Ascending aorta (tissue), 2 donors: ENCODE measurements around the gene CAVIN3. TPM values are rescaled to one million over a fixed set of nuclear protein-coding genes. Genes with fewer than 3 reads are reported as not detected.

Experiments
- DNase-seq, 2 donors: peaks; one replicate each; pipeline ENCODE4 v3.0.0-alpha.2; 2019; ENCODE audit warnings: low spot score in 2 of 2
- H3K27ac ChIP-seq, 2 donors: fragments of 200-600 bp; sonication (generic); one replicate each; pipeline ENCODE4 v1.5.1; 2016 to 2017; ENCODE audit warnings: mild to moderate bottlenecking in 1 of 2
- H3K27me3 ChIP-seq: fragments of 200-600 bp; sonication (generic); one replicate; pipeline ENCODE4 v1.5.1; 2017
- H3K36me3 ChIP-seq, 2 donors: fragments of 200-600 bp; sonication (generic); one replicate each; pipeline ENCODE4 v1.5.1; 2016
- H3K4me1 ChIP-seq, 2 donors: fragments of 200-600 bp; sonication (generic); one replicate each; pipeline ENCODE4 v1.5.1; 2016 to 2017; ENCODE audit warnings: mild to moderate bottlenecking in 1 of 2
- H3K4me3 ChIP-seq, 2 donors: fragments of 200-600 bp; sonication (generic); one replicate each; pipeline ENCODE4 v1.5.1; 2016 to 2017; ENCODE audit warnings: mild to moderate bottlenecking in 1 of 2
- H3K9me3 ChIP-seq, 2 donors: fragments of 200-600 bp; sonication (generic); one replicate each; pipeline ENCODE4 v1.5.1; 2016
- CTCF ChIP-seq, 3 experiments: fragments of 200-600 bp in 2 of 3; fragments of 450-650 bp in 1 of 3; sonication (generic) in 2 of 3; IDR thresholded peaks; one replicate each; pipeline ENCODE4 v1.5.1; 2016 to 2019; ENCODE audit warnings: antibody characterized with exemption in 3 of 3, mild to moderate bottlenecking in 1 of 3, moderate library complexity in 1 of 3
- intact Hi-C: fragments of 100-400 bp; cut with DNase I; formaldehyde crosslinking; loops from one replicate; pipeline ENCODE4 v1.15.1; 2023
- total RNA-seq: library from RNA; depleted of rRNA; stranded (reverse); fragments of >200 nt; gene quantifications from one replicate; pipeline ENCODE4 v1.1.0, GENCODE V29; 2016

Gene CAVIN3
- total RNA-seq = 596 TPM

- no peak for TF ChIP-seq CTCF (IDR thresholded peaks at IDR 0.05)
- no peaks in the 10 kb centered on the region for H3K9me3 ChIP-seq
These were observed at the start of gene CAVIN3 for GRCh38 chr11:6320411-6321155. Gene CAVIN3 (minus strand): TSS chr11:6320501. CDS start chr11:6320476, 25 bp downstream.

GRCh38 chr11:6365659-6366058 lies 45.4 kb upstream of the CAVIN3 start:
- H3K4me1 ChIP-seq = peaks cover 9 to 16% of the 10 kb centered on the region in 2 donors
- no peaks in the 10 kb centered on the region for H3K9me3 ChIP-seq
- TF ChIP-seq CTCF (IDR thresholded peaks at IDR 0.05) = no peak
- H3K4me3 ChIP-seq = no peak overlapping the region
- H3K27me3 ChIP-seq = no peaks in the 10 kb centered on the region
- intact Hi-C loops = no loop called here
- no peak overlapping the region for H3K27ac ChIP-seq
- DNase-seq = no peak
- H3K36me3 ChIP-seq = no peaks in the 10 kb centered on the region

More at GRCh38 chr11:6320411-6321155, at the start of gene CAVIN3:
- Histone ChIP-seq H3K4me1 (peaks cover 12 to 32% of the 10 kb centered on the region in 2 donors), H3K4me3 (peak within 1 kb of the TSS; percentile 76 to 79), H3K36me3 (peaks cover 0 to 2% of the 10 kb centered on the region in 2 donors), H3K27ac (peak within 1 kb of the TSS; percentile 98 to 99), H3K27me3 (no peaks in the 10 kb centered on the region)
- DNase-seq = peak; percentile 41 to 92
- intact Hi-C loops = loop anchor here (2.0 to 10.0 kb wide), 2 partner anchors 154 to 636 kb away; partner anchors contain the start of genes TRIM22 and TRIM5

GRCh38 chr11:6362873-6363678 lies 42.8 kb upstream of the CAVIN3 start:
- Histone ChIP-seq H3K36me3 (no peaks in the 10 kb centered on the region), H3K4me3 (peak overlapping the region in 1 of 2 donors; percentile 7), H3K4me1 (peaks cover 9 to 18% of the 10 kb centered on the region in 2 donors), H3K9me3 (no peaks in the 10 kb centered on the region), H3K27ac (peak overlapping the region; percentile 88 to 92), H3K27me3 (no peaks in the 10 kb centered on the region)
- TF ChIP-seq CTCF (IDR thresholded peaks at IDR 0.05) = peak; percentile 80 to 93 (median 87)
- peak; percentile 47 to 93 for DNase-seq
- intact Hi-C loops = loop anchor here (1.0 to 5.0 kb wide), 5 partner anchors 26 to 341 kb away; partner anchors contain the start of gene FHIP1B

- Histone ChIP-seq H3K4me3 (peak overlapping the region in 1 of 2 donors; percentile 7), H3K4me1 (peaks cover 9 to 23% of the 10 kb centered on the region in 2 donors), H3K36me3 (no peaks in the 10 kb centered on the region), H3K27ac (peak overlapping the region; percentile 88 to 92), H3K27me3 (no peaks in the 10 kb centered on the region), H3K9me3 (no peaks in the 10 kb centered on the region)
- no peak for TF ChIP-seq CTCF (IDR thresholded peaks at IDR 0.05)
- DNase-seq = peak; percentile 61 to 96
- intact Hi-C loops = loop anchor here (1.0 to 5.0 kb wide), 4 partner anchors 26 to 340 kb away; partner anchors contain the start of gene FHIP1B
These were observed 42.0 kb upstream of the CAVIN3 start for GRCh38 chr11:6362185-6362872.

- intact Hi-C loops = loop anchor here (5.0 kb wide), 1 partner anchor 338 kb away; no protein-coding TSS in a partner anchor
- Histone ChIP-seq H3K4me3 (no peak overlapping the region), H3K4me1 (peaks cover 14 to 26% of the 10 kb centered on the region in 2 donors), H3K9me3 (no peaks in the 10 kb centered on the region), H3K27ac (peak overlapping the region in 1 of 2 donors; percentile 19), H3K36me3 (no peaks in the 10 kb centered on the region), H3K27me3 (no peaks in the 10 kb centered on the region)
- DNase-seq = no peak
- TF ChIP-seq CTCF (IDR thresholded peaks at IDR 0.05) = no peak
These were observed 39.9 kb upstream of the CAVIN3 start for GRCh38 chr11:6360183-6360582.
